Mesothelial cell of epicardium (in vitro differentiated cells): Measurements from ENCODE around the gene RUNX1. TPM values are rescaled to one million over a fixed set of nuclear protein-coding genes. Genes with fewer than 3 reads are reported as not detected.

ENCODE experiments used
- DNase-seq, 2 experiments: peaks; one replicate each; pipeline ENCODE4 v3.0.0; 2021; ENCODE audit warnings: low spot score in 2 of 2; ENCODE audit not compliant: unreplicated experiment in 2 of 2
- H3K27ac Mint-ChIP-seq: 2 replicates; pipeline ENCODE4 v1.8.0; 2021; ENCODE audit warnings: mixed read lengths
- H3K27me3 Mint-ChIP-seq: 2 replicates; pipeline ENCODE4 v1.8.0; 2021; ENCODE audit warnings: low read depth, mixed read lengths
- H3K36me3 Mint-ChIP-seq: 2 replicates; pipeline ENCODE4 v1.8.0; 2021; ENCODE audit warnings: mixed read lengths
- H3K4me1 Mint-ChIP-seq: 2 replicates; pipeline ENCODE4 v1.8.0; 2021; ENCODE audit warnings: mixed read lengths
- H3K4me3 Mint-ChIP-seq: 2 replicates; pipeline ENCODE4 v1.8.0; 2021; ENCODE audit warnings: mild to moderate bottlenecking, moderate library complexity, mixed read lengths
- H3K9me3 Mint-ChIP-seq: 2 replicates; pipeline ENCODE4 v1.8.0; 2021; ENCODE audit warnings: mixed read lengths
- total RNA-seq: library from RNA; stranded (reverse); gene quantifications from 3 replicates; pipeline ENCODE4 v1.2.1, GENCODE V29; 2021
- TF ChIP-seq, protein P1 (sequence below): fragments of 200-600 bp; sonication (generic); IDR thresholded peaks from one replicate; pipeline ENCODE4 v1.5.0; 2021; ENCODE audit warnings: antibody characterized with exemption; ENCODE audit not compliant: unreplicated experiment

Gene RUNX1
- total RNA-seq, 1 donor from 2014 or later = 41.2 TPM

DNA sequence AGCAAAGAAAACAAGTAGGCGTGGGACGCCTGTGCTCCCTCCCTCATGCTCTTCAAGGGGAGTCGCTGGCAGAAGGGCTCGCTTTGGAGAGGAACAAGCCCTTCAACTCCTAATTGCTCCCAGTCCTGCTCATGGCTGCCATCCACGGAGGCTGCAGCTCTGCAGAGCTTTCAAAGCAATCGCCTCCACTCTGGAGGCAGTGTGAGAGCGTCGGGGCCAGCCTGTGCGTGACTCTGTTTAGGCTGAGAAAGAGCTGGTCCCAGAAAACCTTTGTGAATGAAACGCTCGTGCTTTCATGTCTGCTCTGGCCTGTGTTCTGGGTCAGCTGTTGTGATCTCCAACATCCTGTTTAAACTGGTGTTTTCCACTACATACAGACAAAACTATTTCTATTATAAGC is 23.9 kb upstream of the RUNX1 start:
- TF ChIP-seq, protein P1, sequence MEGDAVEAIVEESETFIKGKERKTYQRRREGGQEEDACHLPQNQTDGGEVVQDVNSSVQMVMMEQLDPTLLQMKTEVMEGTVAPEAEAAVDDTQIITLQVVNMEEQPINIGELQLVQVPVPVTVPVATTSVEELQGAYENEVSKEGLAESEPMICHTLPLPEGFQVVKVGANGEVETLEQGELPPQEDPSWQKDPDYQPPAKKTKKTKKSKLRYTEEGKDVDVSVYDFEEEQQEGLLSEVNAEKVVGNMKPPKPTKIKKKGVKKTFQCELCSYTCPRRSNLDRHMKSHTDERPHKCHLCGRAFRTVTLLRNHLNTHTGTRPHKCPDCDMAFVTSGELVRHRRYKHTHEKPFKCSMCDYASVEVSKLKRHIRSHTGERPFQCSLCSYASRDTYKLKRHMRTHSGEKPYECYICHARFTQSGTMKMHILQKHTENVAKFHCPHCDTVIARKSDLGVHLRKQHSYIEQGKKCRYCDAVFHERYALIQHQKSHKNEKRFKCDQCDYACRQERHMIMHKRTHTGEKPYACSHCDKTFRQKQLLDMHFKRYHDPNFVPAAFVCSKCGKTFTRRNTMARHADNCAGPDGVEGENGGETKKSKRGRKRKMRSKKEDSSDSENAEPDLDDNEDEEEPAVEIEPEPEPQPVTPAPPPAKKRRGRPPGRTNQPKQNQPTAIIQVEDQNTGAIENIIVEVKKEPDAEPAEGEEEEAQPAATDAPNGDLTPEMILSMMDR = no peak
- Mint-ChIP-seq H3K4me1 (peaks cover 10% of the 10 kb centered on the region), H3K9me3 (peaks cover 10% of the 10 kb centered on the region), H3K4me3 (no peak overlapping the region), H3K27me3 (no peaks in the 10 kb centered on the region), H3K27ac (peak overlapping the region; percentile 70), H3K36me3 (no peaks in the 10 kb centered on the region)
- no peak for DNase-seq

DNA sequence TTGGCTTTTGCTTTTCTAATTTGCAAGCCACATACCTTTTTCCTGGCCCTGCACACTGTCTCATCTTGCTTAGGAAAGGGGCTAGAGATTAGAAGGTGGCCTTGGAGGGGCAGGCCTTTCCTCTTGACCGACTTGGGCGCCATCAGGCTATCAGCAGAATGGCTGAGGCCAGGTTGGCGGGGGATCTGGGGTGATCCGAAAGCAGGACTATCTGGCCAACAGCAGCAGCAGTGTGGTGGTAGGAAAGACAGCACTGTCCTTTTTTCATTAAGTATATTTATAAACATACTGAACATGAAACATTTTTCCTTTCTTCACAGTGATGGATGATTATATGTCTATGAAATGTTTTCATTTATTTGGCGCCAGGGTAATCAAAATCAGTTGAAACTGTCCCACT is 23.5 kb upstream of the RUNX1 start:
- Mint-ChIP-seq H3K36me3 (no peaks in the 10 kb centered on the region), H3K27me3 (no peaks in the 10 kb centered on the region), H3K9me3 (peaks cover 10% of the 10 kb centered on the region), H3K27ac (peak overlapping the region; percentile 70), H3K4me3 (no peak overlapping the region), H3K4me1 (peaks cover 10% of the 10 kb centered on the region)
- TF ChIP-seq, protein P1 = no peak
- DNase-seq = no peak

DNA sequence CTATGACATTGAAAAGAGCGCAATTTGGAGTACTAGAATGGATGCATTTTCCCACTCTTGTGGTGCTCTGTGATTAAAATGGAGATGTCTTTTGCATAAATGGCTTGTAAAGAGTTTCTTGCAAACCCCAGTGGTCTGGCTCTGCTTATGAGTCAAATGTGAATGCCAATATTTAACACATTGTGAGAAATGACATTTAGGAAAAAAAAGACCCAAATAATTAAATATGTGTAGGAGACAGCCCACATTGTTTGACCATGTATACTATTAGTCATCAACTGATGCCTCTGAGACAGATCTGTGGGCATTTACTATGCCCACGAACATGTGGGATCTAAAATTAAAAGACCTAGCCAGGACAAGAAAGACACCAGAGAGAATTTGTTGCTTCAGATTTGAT is 22.2 kb upstream of the RUNX1 start:
- H3K4me3 Mint-ChIP-seq = no peak overlapping the region
- no peak for DNase-seq
- no peak overlapping the region for H3K27ac Mint-ChIP-seq
- peaks cover 10% of the 10 kb centered on the region for H3K4me1 Mint-ChIP-seq
- TF ChIP-seq, protein P1 = no peak
- peaks cover 13% of the 10 kb centered on the region for H3K9me3 Mint-ChIP-seq
- no peaks in the 10 kb centered on the region for H3K27me3 Mint-ChIP-seq
- H3K36me3 Mint-ChIP-seq = no peaks in the 10 kb centered on the region

DNA sequence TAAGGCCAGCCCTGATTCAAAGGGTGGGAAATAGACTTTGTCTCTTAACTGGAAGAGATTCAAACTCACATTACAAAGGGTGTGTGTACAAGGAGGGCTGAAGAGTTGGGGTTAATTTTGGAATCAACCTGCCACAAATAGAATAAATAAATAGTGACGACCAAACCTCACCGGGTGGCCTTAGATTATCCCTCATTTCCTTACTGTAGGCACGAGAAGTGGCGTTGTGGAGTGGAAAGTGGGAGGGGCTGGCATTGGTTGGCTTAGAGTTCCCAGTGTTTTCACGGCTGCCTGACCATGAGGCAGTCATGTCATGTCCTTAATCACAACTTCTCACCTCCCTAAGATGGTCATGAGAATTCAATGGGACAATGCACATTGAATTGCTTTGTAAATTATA is 21.3 kb upstream of the RUNX1 start:
- TF ChIP-seq, protein P1 = no peak
- peaks cover 5% of the 10 kb centered on the region for H3K4me1 Mint-ChIP-seq
- no peak overlapping the region for H3K4me3 Mint-ChIP-seq
- DNase-seq = no peak
- peaks cover 13% of the 10 kb centered on the region for H3K9me3 Mint-ChIP-seq
- H3K27ac Mint-ChIP-seq = no peak overlapping the region
- no peaks in the 10 kb centered on the region for H3K36me3 Mint-ChIP-seq
- no peaks in the 10 kb centered on the region for H3K27me3 Mint-ChIP-seq

DNA sequence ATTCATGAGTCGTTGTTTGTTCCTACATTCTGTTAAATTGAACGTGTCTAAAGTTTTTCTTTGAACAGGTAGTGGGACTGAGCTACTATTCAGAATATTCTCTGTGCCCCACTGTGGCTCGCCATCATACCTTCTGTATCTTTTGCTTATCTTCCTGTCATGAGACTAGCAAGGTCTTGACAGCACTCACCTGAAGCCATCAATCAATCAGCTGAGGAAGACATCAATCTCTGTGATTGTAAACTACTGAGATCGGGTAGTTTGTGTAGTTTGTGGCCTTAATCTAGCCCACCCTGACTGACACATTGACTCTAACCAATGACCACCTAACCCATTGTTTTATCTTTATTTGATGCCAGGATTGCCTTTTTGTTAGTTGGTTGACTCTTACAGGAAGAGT is 17.7 kb upstream of the RUNX1 start:
- DNase-seq = no peak
- TF ChIP-seq, protein P1 = no peak
- no peaks in the 10 kb centered on the region for H3K36me3 Mint-ChIP-seq
- no peaks in the 10 kb centered on the region for H3K27me3 Mint-ChIP-seq
- peaks cover 3% of the 10 kb centered on the region for H3K9me3 Mint-ChIP-seq
- H3K4me3 Mint-ChIP-seq = no peak overlapping the region
- peaks cover 3% of the 10 kb centered on the region for H3K4me1 Mint-ChIP-seq
- no peak overlapping the region for H3K27ac Mint-ChIP-seq
